HepG2 (cell line): ENCODE data around the gene ADORA2B. TPM values are rescaled to one million over a fixed set of nuclear protein-coding genes. Genes with fewer than 3 reads are reported as not detected.

Experiments
- ARNT ChIP-seq: fragments of 450-650 bp; IDR thresholded peaks from 2 replicates; pipeline ENCODE4 v1.6.1; 2017
- BCLAF1 ChIP-seq: fragments of 450-650 bp; IDR thresholded peaks from 2 replicates; pipeline ENCODE4 v1.6.1; 2017; ENCODE audit warnings: mild to moderate bottlenecking
- BHLHE40 ChIP-seq: IDR thresholded peaks from 2 replicates; pipeline ENCODE4 v1.6.1; 2011; ENCODE audit warnings: low read length, improper control_type of control experiment
- CEBPG ChIP-seq: IDR thresholded peaks from 2 replicates; pipeline ENCODE4 v1.6.1; 2016
- CEBPZ ChIP-seq: IDR thresholded peaks from 2 replicates; pipeline ENCODE4 v1.6.1; 2012; ENCODE audit warnings: low read length, improper control_type of control experiment
- CENPBD1 ChIP-seq: sonication (generic); formaldehyde crosslinking; IDR thresholded peaks from 2 replicates; pipeline ENCODE4 v1.8.0; 2022; ENCODE audit warnings: missing genetic modification reagents, low read depth, mild to moderate bottlenecking, borderline replicate concordance
- GLMP ChIP-seq: sonication (generic); formaldehyde crosslinking; IDR thresholded peaks from 2 replicates; pipeline ENCODE4 v1.9.0; 2021; ENCODE audit warnings: missing genetic modification reagents, mild to moderate bottlenecking, borderline replicate concordance
- HOXA5 ChIP-seq: sonication (generic); formaldehyde crosslinking; IDR thresholded peaks from 2 replicates; pipeline ENCODE4 v1.4.0; 2020; ENCODE audit warnings: missing genetic modification reagents
- HOXA7 ChIP-seq: sonication (generic); formaldehyde crosslinking; IDR thresholded peaks from 2 replicates; pipeline ENCODE4 v1.8.1; 2022; ENCODE audit warnings: mild to moderate bottlenecking, missing genetic modification reagents, moderate library complexity
- KLF13 ChIP-seq: sonication (generic); formaldehyde crosslinking; IDR thresholded peaks from 2 replicates; pipeline ENCODE4 v1.4.0; 2020; ENCODE audit warnings: mild to moderate bottlenecking, missing genetic modification reagents
- MTA3 ChIP-seq: sonication (generic); formaldehyde crosslinking; IDR thresholded peaks from 2 replicates; pipeline ENCODE4 v1.4.0; 2020; ENCODE audit warnings: missing genetic modification reagents
- NFE2L2 ChIP-seq: fragments of 150-350 bp; IDR thresholded peaks from 2 replicates; pipeline ENCODE4 v1.6.1; 2014; ENCODE audit warnings: low read length
- SP140L ChIP-seq: sonication (generic); formaldehyde crosslinking; IDR thresholded peaks from 2 replicates; pipeline ENCODE4 v1.4.0; 2020; ENCODE audit warnings: missing genetic modification reagents, borderline replicate concordance
- TAF15 ChIP-seq: fragments of 200-400 bp; formaldehyde crosslinking; IDR thresholded peaks from one replicate; pipeline ENCODE4 v1.6.1; 2018; ENCODE audit warnings: mild to moderate bottlenecking, low read depth, low read length; ENCODE audit not compliant: poor library complexity, severe bottlenecking
- TARDBP ChIP-seq: sonication (generic); formaldehyde crosslinking; IDR thresholded peaks from 2 replicates; pipeline ENCODE4 v1.8.0; 2022; ENCODE audit warnings: mild to moderate bottlenecking, missing genetic modification reagents
- TCF7 ChIP-seq: sonication (generic); IDR thresholded peaks from 2 replicates; pipeline ENCODE4 v1.6.1; 2016; ENCODE audit warnings: antibody characterized with exemption, low read depth
- TFE3 ChIP-seq: IDR thresholded peaks from 2 replicates; pipeline ENCODE4 v1.6.1; 2016
- TGIF2 ChIP-seq: IDR thresholded peaks from 2 replicates; pipeline ENCODE4 v1.6.1; 2016; ENCODE audit warnings: control low read depth, missing compliant biosample characterization
- ZNF296 ChIP-seq: sonication (generic); formaldehyde crosslinking; conservative IDR thresholded peaks from 2 replicates; pipeline ENCODE4 v1.5.0; 2020; ENCODE audit warnings: mild to moderate bottlenecking, missing genetic modification reagents
- ZNF343 ChIP-seq: sonication (generic); formaldehyde crosslinking; IDR thresholded peaks from 2 replicates; pipeline ENCODE4 v1.4.0; 2020; ENCODE audit warnings: mild to moderate bottlenecking, missing genetic modification reagents
- ZNF569 ChIP-seq: sonication (generic); formaldehyde crosslinking; IDR thresholded peaks from 2 replicates; pipeline ENCODE4 v1.5.0; 2020; ENCODE audit warnings: mild to moderate bottlenecking, missing genetic modification reagents, moderate library complexity, borderline replicate concordance
- ZNF781 ChIP-seq: sonication (generic); formaldehyde crosslinking; IDR thresholded peaks from 2 replicates; pipeline ENCODE4 v1.5.1; 2020; ENCODE audit warnings: borderline replicate concordance, mild to moderate bottlenecking, missing genetic modification reagents; ENCODE audit errors: not compliant biosample characterization
- polyA plus RNA-seq, 8 experiments: library from polyadenylated mRNA; depleted of rRNA in 3 of 8; stranded (reverse) in 7 of 8; unstranded in 1 of 8; fragments of >200 nt; fragmentation: Illumina TruSeq in 4 of 8; extraction: Trizol in 4 of 8; gene quantifications; 2 replicates each; pipeline versions ENCODE4 v1.2.1 to v1.2.3, GENCODE V29; 2011 to 2016; ENCODE audit warnings: low read depth in 4 of 8, missing spikeins in 1 of 8, mixed read lengths in 1 of 8; ENCODE audit not compliant: insufficient read depth in 1 of 8
- total RNA-seq, 5 experiments: library from RNA; depleted of rRNA; stranded (reverse); fragments of >200 nt; fragmentation: Illumina TruSeq; extraction: Trizol; gene quantifications; 2 replicates each; pipeline ENCODE4 v1.2.3, GENCODE V29; 2016; ENCODE audit warnings: low read depth in 1 of 5

ADORA2B gene
- total and polyA plus RNA-seq, 2 of the 13 experiments (the other 11 are each of a cell fraction or from before 2014, with no cell fraction given) = 10.4 to 20.0 TPM

GRCh38 chr17:15944759-15945526 lies at the start of gene ADORA2B (continued):
- TF ChIP-seq BCLAF1 (no peak), BHLHE40 (no peak; the same call in 1 of the 2 replicates), ZNF569 (CRISPR knock-in tag) (no peak), KLF13 (CRISPR knock-in tag) (0 out of 2 replicates have a peak, but pooled peaks have one; percentile 30), CEBPG (CRISPR knock-in tag) (no peak), GLMP (no peak), ARNT (no peak), HOXA5 (CRISPR knock-in tag) (no peak), TCF7 (no peak), CENPBD1 (no peak), ZNF781 (CRISPR knock-in tag) (no peak), ZNF296 (CRISPR knock-in tag) (peak; percentile 66; the same call in 1 of the 2 replicates), TARDBP (CRISPR knock-in tag) (no peak), MTA3 (no peak), SP140L (CRISPR knock-in tag) (no peak), TAF15 (no peak), CEBPZ (no peak), HOXA7 (CRISPR knock-in tag) (no peak), NFE2L2 (no peak), TGIF2 (peak; percentile 45; the same call in 1 of the 2 replicates), TFE3 (CRISPR knock-in tag) (peak; percentile 9; the same call in 1 of the 2 replicates), ZNF343 (peak; percentile 73)
